SH-SY5Y (cell line): ENCODE measurements around the gene HELQ.

Experiments used
- GATA2 ChIP-seq: IDR thresholded peaks from 2 replicates; pipeline ENCODE4 v1.6.1; 2011; ENCODE audit warnings: mild to moderate bottlenecking, low read depth, low read length
- GATA3 ChIP-seq: IDR thresholded peaks from 2 replicates; pipeline ENCODE4 v1.6.1; 2011; ENCODE audit warnings: low read depth, mild to moderate bottlenecking, low read length, moderate library complexity

- TF ChIP-seq GATA3 (no peak), GATA2 (no peak)
Measured at GRCh38 chr4:83358410-83358809, 97.2 kb downstream of the HELQ start.
